ENCODE measurements around the gene CAPG. TPM values are rescaled to one million over a fixed set of nuclear protein-coding genes. Genes with fewer than 3 reads are reported as not detected.

Gene CAPG
- total and polyA plus RNA-seq, 9 of the 15 experiments (the other 6 are each of a cell fraction or from before 2014, with no cell fraction given) = 10.6 to 90.4 (median 56.0) TPM

DNA sequence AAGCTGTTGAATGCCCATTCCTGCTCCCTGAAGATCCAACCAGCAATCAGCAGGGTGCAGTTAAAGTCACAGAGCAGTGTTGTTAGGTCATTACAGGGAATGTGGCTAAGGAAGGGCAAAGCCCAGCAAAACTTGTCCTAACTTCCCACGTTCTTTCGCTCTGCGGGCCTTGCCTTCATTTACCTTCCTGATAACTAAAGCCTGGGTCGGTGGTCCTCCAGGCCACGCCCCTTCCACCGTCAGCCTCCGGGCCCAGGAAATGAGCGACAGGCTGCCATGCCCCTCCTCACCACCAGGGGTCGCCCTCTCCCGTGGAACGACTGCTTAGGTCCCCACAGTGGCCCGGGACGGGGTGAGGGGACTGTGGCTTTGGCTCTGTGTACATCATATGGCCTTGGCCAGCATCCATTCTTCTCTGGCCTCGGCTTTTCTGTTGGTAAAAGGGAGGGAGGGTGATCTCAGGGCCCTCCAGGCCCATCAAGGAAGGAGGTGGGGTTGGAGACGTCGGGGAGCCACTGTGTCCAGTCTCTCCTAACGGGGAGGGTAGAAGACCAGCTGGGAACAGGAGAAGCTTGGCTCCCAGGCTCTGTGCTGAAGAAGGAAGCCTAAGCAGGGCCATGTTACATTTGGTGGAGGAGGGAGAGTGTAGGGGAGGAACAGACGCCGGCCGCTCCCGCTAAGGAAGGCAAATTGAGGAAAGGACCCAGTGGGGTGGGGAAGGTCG is 10.5 kb upstream of the CAPG start (continued):
- TF ChIP-seq, protein P1, sequence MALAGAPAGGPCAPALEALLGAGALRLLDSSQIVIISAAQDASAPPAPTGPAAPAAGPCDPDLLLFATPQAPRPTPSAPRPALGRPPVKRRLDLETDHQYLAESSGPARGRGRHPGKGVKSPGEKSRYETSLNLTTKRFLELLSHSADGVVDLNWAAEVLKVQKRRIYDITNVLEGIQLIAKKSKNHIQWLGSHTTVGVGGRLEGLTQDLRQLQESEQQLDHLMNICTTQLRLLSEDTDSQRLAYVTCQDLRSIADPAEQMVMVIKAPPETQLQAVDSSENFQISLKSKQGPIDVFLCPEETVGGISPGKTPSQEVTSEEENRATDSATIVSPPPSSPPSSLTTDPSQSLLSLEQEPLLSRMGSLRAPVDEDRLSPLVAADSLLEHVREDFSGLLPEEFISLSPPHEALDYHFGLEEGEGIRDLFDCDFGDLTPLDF (CRISPR knock-in tag; IDR thresholded peaks at IDR 0.05) = 0 out of 2 replicates have a peak, but pooled peaks have one; percentile 31
- TF ChIP-seq, protein P2, sequence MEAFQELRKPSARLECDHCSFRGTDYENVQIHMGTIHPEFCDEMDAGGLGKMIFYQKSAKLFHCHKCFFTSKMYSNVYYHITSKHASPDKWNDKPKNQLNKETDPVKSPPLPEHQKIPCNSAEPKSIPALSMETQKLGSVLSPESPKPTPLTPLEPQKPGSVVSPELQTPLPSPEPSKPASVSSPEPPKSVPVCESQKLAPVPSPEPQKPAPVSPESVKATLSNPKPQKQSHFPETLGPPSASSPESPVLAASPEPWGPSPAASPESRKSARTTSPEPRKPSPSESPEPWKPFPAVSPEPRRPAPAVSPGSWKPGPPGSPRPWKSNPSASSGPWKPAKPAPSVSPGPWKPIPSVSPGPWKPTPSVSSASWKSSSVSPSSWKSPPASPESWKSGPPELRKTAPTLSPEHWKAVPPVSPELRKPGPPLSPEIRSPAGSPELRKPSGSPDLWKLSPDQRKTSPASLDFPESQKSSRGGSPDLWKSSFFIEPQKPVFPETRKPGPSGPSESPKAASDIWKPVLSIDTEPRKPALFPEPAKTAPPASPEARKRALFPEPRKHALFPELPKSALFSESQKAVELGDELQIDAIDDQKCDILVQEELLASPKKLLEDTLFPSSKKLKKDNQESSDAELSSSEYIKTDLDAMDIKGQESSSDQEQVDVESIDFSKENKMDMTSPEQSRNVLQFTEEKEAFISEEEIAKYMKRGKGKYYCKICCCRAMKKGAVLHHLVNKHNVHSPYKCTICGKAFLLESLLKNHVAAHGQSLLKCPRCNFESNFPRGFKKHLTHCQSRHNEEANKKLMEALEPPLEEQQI (IDR thresholded peaks at IDR 0.05) = no peak
- TF ChIP-seq SMARCE1 (IDR thresholded peaks at IDR 0.05) = no peak
- TF ChIP-seq SRSF9 (IDR thresholded peaks at IDR 0.05; ENCODE audit: borderline replicate concordance, low read depth, low read length) = no peak
- no peak for TF ChIP-seq ZNF75A (CRISPR knock-in tag; IDR thresholded peaks at IDR 0.05)
- peak; percentile 74; the same call in 1 of the 2 replicates for TF ChIP-seq GATAD2B (IDR thresholded peaks at IDR 0.05; ENCODE audit: borderline replicate concordance)
- TF ChIP-seq ZNF12 (CRISPR knock-in tag; IDR thresholded peaks at IDR 0.05) = no peak
- no peak for TF ChIP-seq ZNF778 (CRISPR knock-in tag; IDR thresholded peaks at IDR 0.05)
- TF ChIP-seq FOXP1 (CRISPR knock-in tag; IDR thresholded peaks at IDR 0.05) = no peak
- TF ChIP-seq NEUROD1 (IDR thresholded peaks at IDR 0.05; ENCODE audit: borderline replicate concordance, low read depth, low read length, partially characterized antibody) = peak; percentile 61
- TF ChIP-seq, protein P3, sequence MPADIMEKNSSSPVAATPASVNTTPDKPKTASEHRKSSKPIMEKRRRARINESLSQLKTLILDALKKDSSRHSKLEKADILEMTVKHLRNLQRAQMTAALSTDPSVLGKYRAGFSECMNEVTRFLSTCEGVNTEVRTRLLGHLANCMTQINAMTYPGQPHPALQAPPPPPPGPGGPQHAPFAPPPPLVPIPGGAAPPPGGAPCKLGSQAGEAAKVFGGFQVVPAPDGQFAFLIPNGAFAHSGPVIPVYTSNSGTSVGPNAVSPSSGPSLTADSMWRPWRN (IDR thresholded peaks at IDR 0.05; ENCODE audit: low read depth) = no peak
- no peak for TF ChIP-seq RNF2 (IDR thresholded peaks at IDR 0.05)
- no peak for TF ChIP-seq HNRNPK (IDR thresholded peaks at IDR 0.05; ENCODE audit: low read depth, low read length, poor library complexity, severe bottlenecking)
- TF ChIP-seq KLF6 (CRISPR knock-in tag; IDR thresholded peaks at IDR 0.05; ENCODE audit: borderline replicate concordance) = peak; percentile 64
- TF ChIP-seq, protein P4, sequence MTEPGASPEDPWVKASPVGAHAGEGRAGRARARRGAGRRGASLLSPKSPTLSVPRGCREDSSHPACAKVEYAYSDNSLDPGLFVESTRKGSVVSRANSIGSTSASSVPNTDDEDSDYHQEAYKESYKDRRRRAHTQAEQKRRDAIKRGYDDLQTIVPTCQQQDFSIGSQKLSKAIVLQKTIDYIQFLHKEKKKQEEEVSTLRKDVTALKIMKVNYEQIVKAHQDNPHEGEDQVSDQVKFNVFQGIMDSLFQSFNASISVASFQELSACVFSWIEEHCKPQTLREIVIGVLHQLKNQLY (CRISPR knock-in tag; conservative IDR thresholded peaks at IDR 0.05) = 0 out of 4 replicates have a peak, but pooled peaks of 1 of the 2 experiments have one; percentile 15
- TF ChIP-seq, protein P5, sequence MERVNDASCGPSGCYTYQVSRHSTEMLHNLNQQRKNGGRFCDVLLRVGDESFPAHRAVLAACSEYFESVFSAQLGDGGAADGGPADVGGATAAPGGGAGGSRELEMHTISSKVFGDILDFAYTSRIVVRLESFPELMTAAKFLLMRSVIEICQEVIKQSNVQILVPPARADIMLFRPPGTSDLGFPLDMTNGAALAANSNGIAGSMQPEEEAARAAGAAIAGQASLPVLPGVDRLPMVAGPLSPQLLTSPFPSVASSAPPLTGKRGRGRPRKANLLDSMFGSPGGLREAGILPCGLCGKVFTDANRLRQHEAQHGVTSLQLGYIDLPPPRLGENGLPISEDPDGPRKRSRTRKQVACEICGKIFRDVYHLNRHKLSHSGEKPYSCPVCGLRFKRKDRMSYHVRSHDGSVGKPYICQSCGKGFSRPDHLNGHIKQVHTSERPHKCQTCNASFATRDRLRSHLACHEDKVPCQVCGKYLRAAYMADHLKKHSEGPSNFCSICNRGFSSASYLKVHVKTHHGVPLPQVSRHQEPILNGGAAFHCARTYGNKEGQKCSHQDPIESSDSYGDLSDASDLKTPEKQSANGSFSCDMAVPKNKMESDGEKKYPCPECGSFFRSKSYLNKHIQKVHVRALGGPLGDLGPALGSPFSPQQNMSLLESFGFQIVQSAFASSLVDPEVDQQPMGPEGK (CRISPR knock-in tag; IDR thresholded peaks at IDR 0.05; ENCODE audit: borderline replicate concordance) = no peak
- no peak for TF ChIP-seq HDAC3 (IDR thresholded peaks at IDR 0.05; ENCODE audit: borderline replicate concordance, partially characterized antibody)
- no peak for TF ChIP-seq BMI1 (IDR thresholded peaks at IDR 0.05; ENCODE audit: low read length)
- TF ChIP-seq, protein P6, sequence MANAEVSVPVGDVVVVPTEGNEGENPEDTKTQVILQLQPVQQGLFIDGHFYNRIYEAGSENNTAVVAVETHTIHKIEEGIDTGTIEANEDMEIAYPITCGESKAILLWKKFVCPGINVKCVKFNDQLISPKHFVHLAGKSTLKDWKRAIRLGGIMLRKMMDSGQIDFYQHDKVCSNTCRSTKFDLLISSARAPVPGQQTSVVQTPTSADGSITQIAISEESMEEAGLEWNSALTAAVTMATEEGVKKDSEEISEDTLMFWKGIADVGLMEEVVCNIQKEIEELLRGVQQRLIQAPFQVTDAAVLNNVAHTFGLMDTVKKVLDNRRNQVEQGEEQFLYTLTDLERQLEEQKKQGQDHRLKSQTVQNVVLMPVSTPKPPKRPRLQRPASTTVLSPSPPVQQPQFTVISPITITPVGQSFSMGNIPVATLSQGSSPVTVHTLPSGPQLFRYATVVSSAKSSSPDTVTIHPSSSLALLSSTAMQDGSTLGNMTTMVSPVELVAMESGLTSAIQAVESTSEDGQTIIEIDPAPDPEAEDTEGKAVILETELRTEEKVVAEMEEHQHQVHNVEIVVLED (CRISPR knock-in tag; IDR thresholded peaks at IDR 0.05) = peak; percentile 23; the same call in 1 of the 2 replicates
